Esophagus squamous epithelium (tissue), 5 donors: ENCODE results near the gene EVC. TPM values are rescaled to one million over a fixed set of nuclear protein-coding genes. Genes with fewer than 3 reads are reported as not detected.

Experiments
- DNase-seq: peaks from one replicate; lab custom pipeline; 2025; lab: John Stamatoyannopoulos, UW
- H3K27ac ChIP-seq, 4 donors: fragments of 200-600 bp; sonication (generic); one replicate each; pipeline ENCODE4 v1.5.1; 2016 to 2019; ENCODE audit warnings: mild to moderate bottlenecking in 1 of 4
- H3K27me3 ChIP-seq, 4 donors: fragments of 200-600 bp; sonication (generic); 1 replicate in 3 of 4; 2 replicates in 1 of 4; pipeline versions ENCODE4 v1.5.1 to v1.6.0; 2017 to 2021; ENCODE audit warnings: antibody characterized with exemption in 1 of 4
- H3K36me3 ChIP-seq, 3 donors: fragments of 200-600 bp; sonication (generic); one replicate each; pipeline ENCODE4 v1.5.1; 2016 to 2019
- H3K4me1 ChIP-seq, 3 donors: fragments of 200-600 bp; sonication (generic); one replicate each; pipeline ENCODE4 v1.5.1; 2017 to 2019
- H3K4me3 ChIP-seq, 4 donors: fragments of 200-600 bp; sonication (generic); 1 replicate in 3 of 4; 2 replicates in 1 of 4; pipeline ENCODE4 v1.5.1; 2016 to 2019; ENCODE audit warnings: mild to moderate bottlenecking in 2 of 4, moderate library complexity in 1 of 4
- H3K9me3 ChIP-seq, 3 donors: fragments of 200-600 bp; sonication (generic); one replicate each; pipeline ENCODE4 v1.5.1; 2016 to 2019
- CTCF ChIP-seq, 6 experiments: fragments of 450-650 bp in 4 of 6; fragments of 200-600 bp in 2 of 6; sonication (generic) in 2 of 6; IDR thresholded peaks; one replicate each; pipeline ENCODE4 v1.5.1; 2016 to 2019; ENCODE audit warnings: antibody characterized with exemption in 6 of 6, mild to moderate bottlenecking in 4 of 6, moderate library complexity in 4 of 6
- POLR2A ChIP-seq, 4 donors: fragments of 450-650 bp; IDR thresholded peaks; one replicate each; pipeline ENCODE4 v1.6.1; 2017; ENCODE audit warnings: antibody characterized with exemption in 4 of 4, mild to moderate bottlenecking in 4 of 4, moderate library complexity in 3 of 4
- WGBS, 2 donors: methylation state at CpG; one replicate each; pipeline ENCODE4 v1.1.5; 2018; 5-methylcytosine and 5-hydroxymethylcytosine counted together
- intact Hi-C: fragments of 100-400 bp; cut with DNase I; formaldehyde crosslinking; loops from one replicate; pipeline ENCODE4 v1.15.0; 2022
- total RNA-seq, 4 donors: library from RNA; depleted of rRNA; stranded (reverse); fragments of >200 nt; gene quantifications; one replicate each; pipeline ENCODE4 v1.1.0, GENCODE V29; 2016
- donor health status: DM: yes; HTN: yes; CAD: no.

The EVC gene
- total RNA-seq, 4 donors from 2014 or later: 4.2 to 17.2 (median 6.3) TPM

GRCh38 chr4:5797866-5798265 lies 86.9 kb downstream of the EVC start:
- Histone ChIP-seq H3K4me1 (no peaks in the 10 kb centered on the region), H3K27ac (no peak overlapping the region), H3K27me3 (no peaks in the 10 kb centered on the region), H3K36me3 (peaks cover 0 to 88% (median 2%) of the 10 kb centered on the region in 3 donors), H3K4me3 (no peak overlapping the region), H3K9me3 (no peaks in the 10 kb centered on the region)
- 95 to 97% methylated on average over 6 of the region's 6 CpGs for WGBS, 2 donors
- intact Hi-C loops: no loop called here
- no peak for DNase-seq
- TF ChIP-seq CTCF (IDR thresholded peaks at IDR 0.05) (no peak), POLR2A (IDR thresholded peaks at IDR 0.05) (no peak)

GRCh38 chr4:5798462-5798861 lies 87.5 kb downstream of the EVC start:
- DNase-seq: no peak
- intact Hi-C loops: no loop called here
- no peak for TF ChIP-seq POLR2A (IDR thresholded peaks at IDR 0.05)
- no peak for TF ChIP-seq CTCF (IDR thresholded peaks at IDR 0.05)
- H3K27me3 ChIP-seq: no peaks in the 10 kb centered on the region
- no peaks in the 10 kb centered on the region for H3K4me1 ChIP-seq
- H3K4me3 ChIP-seq: no peak overlapping the region
- H3K9me3 ChIP-seq: no peaks in the 10 kb centered on the region
- no peak overlapping the region for H3K27ac ChIP-seq
- peaks cover 0 to 90% (median 2%) of the 10 kb centered on the region in 3 donors for H3K36me3 ChIP-seq
- 71% methylated on average over 1 of the region's 11 CpGs; no CpG with 5 or more reads in 1 of the 2 donors for WGBS, 2 donors

GRCh38 chr4:5798946-5799345 lies 87.9 kb downstream of the EVC start:
- intact Hi-C loops: no loop called here
- DNase-seq: no peak

GRCh38 chr4:5799406-5799805 lies 88.4 kb downstream of the EVC start:
- DNase-seq: no peak
- no peak overlapping the region for H3K27ac ChIP-seq
- H3K4me1 ChIP-seq: no peaks in the 10 kb centered on the region
- peaks cover 0 to 93% (median 2%) of the 10 kb centered on the region in 3 donors for H3K36me3 ChIP-seq
- no peak overlapping the region for H3K4me3 ChIP-seq
- H3K9me3 ChIP-seq: no peaks in the 10 kb centered on the region
- WGBS, 2 donors: 87 to 96% methylated on average over 7 to 11 of the region's 11 CpGs
- intact Hi-C loops: no loop called here
- H3K27me3 ChIP-seq: no peaks in the 10 kb centered on the region
- TF ChIP-seq CTCF (IDR thresholded peaks at IDR 0.05): no peak
- no peak for TF ChIP-seq POLR2A (IDR thresholded peaks at IDR 0.05)

More at GRCh38 chr4:5798946-5799345, 87.9 kb downstream of the EVC start:
- no peaks in the 10 kb centered on the region for H3K9me3 ChIP-seq
- H3K27me3 ChIP-seq: no peaks in the 10 kb centered on the region
- H3K4me1 ChIP-seq: no peaks in the 10 kb centered on the region
- peaks cover 0 to 90% (median 2%) of the 10 kb centered on the region in 3 donors for H3K36me3 ChIP-seq
- 94 to 96% methylated on average over 7 to 10 of the region's 11 CpGs for WGBS, 2 donors
- no peak overlapping the region for H3K4me3 ChIP-seq
- TF ChIP-seq POLR2A (IDR thresholded peaks at IDR 0.05): no peak
- TF ChIP-seq CTCF (IDR thresholded peaks at IDR 0.05): no peak
- H3K27ac ChIP-seq: no peak overlapping the region

- TF ChIP-seq CTCF (IDR thresholded peaks at IDR 0.05) (no peak), POLR2A (IDR thresholded peaks at IDR 0.05) (no peak)
- H3K27me3 ChIP-seq: no peaks in the 10 kb centered on the region
- no peak for DNase-seq
- H3K27ac ChIP-seq: no peak overlapping the region
- intact Hi-C loops: no loop called here
- no peaks in the 10 kb centered on the region for H3K4me1 ChIP-seq
- H3K4me3 ChIP-seq: no peak overlapping the region
- H3K9me3 ChIP-seq: no peaks in the 10 kb centered on the region
- H3K36me3 ChIP-seq: peaks cover 0 to 93% (median 2%) of the 10 kb centered on the region in 3 donors
- WGBS, 2 donors: 79 to 91% methylated on average over 9 to 10 of the region's 10 CpGs
Observed at GRCh38 chr4:5800496-5800895, 89.5 kb downstream of the EVC start.
